H1 (cell line): ENCODE data around the gene BMP2.

ENCODE experiments used
- BCL11A ChIP-seq, 2 experiments: IDR thresholded peaks; one replicate each; pipeline ENCODE4 v1.6.1; 2011; ENCODE audit warnings: low read depth in 2 of 2, low read length in 2 of 2, mild to moderate bottlenecking in 2 of 2
- CHD1 ChIP-seq: IDR thresholded peaks from 2 replicates; pipeline ENCODE4 v1.6.1; 2012; ENCODE audit warnings: low read depth, low read length, improper control_type of control experiment
- CHD7 ChIP-seq: fragments of 300-600 bp; sonication (generic); IDR thresholded peaks from 2 replicates; pipeline ENCODE4 v1.7.1; 2012; ENCODE audit warnings: low read length, moderate library complexity, mild to moderate bottlenecking, inconsistent platforms; ENCODE audit not compliant: insufficient replicate concordance
- CTCF ChIP-seq, 3 experiments: IDR thresholded peaks; 1 replicate in 2 of 3; 2 replicates in 1 of 3; pipeline versions ENCODE4 v1.5.1 to v1.6.1; 2011; ENCODE audit warnings: low read length in 3 of 3, mild to moderate bottlenecking in 3 of 3, inconsistent platforms in 2 of 3, low read depth in 1 of 3, moderate library complexity in 1 of 3; ENCODE audit not compliant: insufficient read depth in 1 of 3; ENCODE audit errors: control extremely low read depth in 1 of 3
- EP300 ChIP-seq, 2 experiments: IDR thresholded peaks; 1 replicate in 1 of 2; 2 replicates in 1 of 2; pipeline ENCODE4 v1.6.1; 2011 to 2012; ENCODE audit warnings: low read depth in 2 of 2, low read length in 2 of 2, mild to moderate bottlenecking in 2 of 2, borderline replicate concordance in 1 of 2, inconsistent platforms in 1 of 2, moderate library complexity in 1 of 2
- EZH2 ChIP-seq: fragments of 200-600 bp; sonication (generic); IDR thresholded peaks from 2 replicates; pipeline ENCODE4 v1.7.1; 2012; ENCODE audit warnings: low read depth, mild to moderate bottlenecking, moderate library complexity, low read length, inconsistent platforms; ENCODE audit not compliant: severe bottlenecking
- GTF2F1 ChIP-seq: IDR thresholded peaks from 2 replicates; pipeline ENCODE4 v1.6.1; 2012; ENCODE audit warnings: low read depth, low read length, improper control_type of control experiment, borderline replicate concordance
- KDM5A ChIP-seq: fragments of 200-600 bp; IDR thresholded peaks from 2 replicates; pipeline ENCODE4 v1.7.1; 2012; ENCODE audit warnings: mild to moderate bottlenecking, low read length, inconsistent platforms, mixed read lengths
- MAX ChIP-seq: IDR thresholded peaks from 2 replicates; pipeline ENCODE4 v1.6.1; 2012; ENCODE audit warnings: inconsistent platforms
- POLR2A ChIP-seq, 2 experiments: IDR thresholded peaks; 1 replicate in 1 of 2; 2 replicates in 1 of 2; pipeline ENCODE4 v1.6.1; 2011; ENCODE audit warnings: low read depth in 2 of 2, low read length in 2 of 2, mild to moderate bottlenecking in 2 of 2; ENCODE audit errors: control extremely low read depth in 1 of 2
- RFX5 ChIP-seq: IDR thresholded peaks from 2 replicates; pipeline ENCODE4 v1.6.1; 2011; ENCODE audit warnings: low read depth, low read length, improper control_type of control experiment, borderline replicate concordance

GRCh38 chr20:6739406-6739805, 28.1 kb upstream of the BMP2 start:
- no peak for TF ChIP-seq EP300 (IDR thresholded peaks at IDR 0.05; ENCODE audit: borderline replicate concordance in 1 of 2, low read depth in 2 of 2, low read length in 2 of 2)
- TF ChIP-seq EZH2 = no peak
- TF ChIP-seq CTCF (IDR thresholded peaks at IDR 0.05; ENCODE audit: control extremely low read depth in 1 of 3, insufficient read depth in 1 of 3, low read depth in 1 of 3, low read length in 3 of 3) = no peak
- no peak for TF ChIP-seq RFX5
- TF ChIP-seq GTF2F1 = no peak
- TF ChIP-seq CHD1 = no peak
- no peak for TF ChIP-seq KDM5A
- no peak for TF ChIP-seq MAX
- TF ChIP-seq POLR2A (IDR thresholded peaks at IDR 0.05; ENCODE audit: control extremely low read depth in 1 of 2, low read depth in 2 of 2, low read length in 2 of 2) = no peak
- no peak for TF ChIP-seq CHD7
- TF ChIP-seq BCL11A (IDR thresholded peaks at IDR 0.05; ENCODE audit: low read depth in 2 of 2, low read length in 2 of 2) = no peak
